Stimulated activated CD4-positive, alpha-beta T cell treated with anti-CD3 and anti-CD28 coated beads, Interleukin-2, amount 100 ng/mL, for 48 hours (primary cell): ENCODE data around the gene CDH26.
"Not testable (repeated sequence)": the region's sequence is repeated elsewhere in the genome, so short reads cannot be mapped to it uniquely, and the experiment has no call there.

Experiments
- DNase-seq, 2 donors: peaks; one replicate each; pipeline ENCODE4 v3.0.0-alpha.2; 2020

Gene CDH26

GRCh38 chr20:59942245-59942644 is 16.0 kb upstream of the CDH26 start:
- no peak for DNase-seq

DNA sequence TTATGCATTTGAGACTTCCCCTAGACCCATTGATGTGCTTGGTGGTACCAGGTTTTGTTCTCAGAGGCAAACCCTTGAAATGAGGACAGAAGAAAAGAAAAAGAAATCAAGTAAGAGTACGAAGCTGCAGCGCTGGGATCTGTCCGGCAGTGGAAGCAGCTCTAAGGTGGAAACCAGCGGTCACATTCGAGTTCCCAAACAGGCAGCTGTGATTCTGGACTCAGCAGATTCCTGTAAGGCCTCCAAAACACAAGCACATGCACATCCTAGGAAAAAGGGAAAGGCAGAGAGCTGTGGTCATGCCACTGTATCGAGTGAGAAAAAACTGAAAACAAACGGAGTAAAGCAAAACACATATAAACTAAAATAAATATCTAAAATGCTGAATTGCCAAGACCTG is 13.5 kb upstream of the CDH26 start:
- DNase-seq, result no peak

- DNase-seq, result no peak
Measured at GRCh38 chr20:59945175-59945574, 13.0 kb upstream of the CDH26 start.

GRCh38 chr20:59945731-59946130 is 12.5 kb upstream of the CDH26 start:
- no peak for DNase-seq

- no peak for DNase-seq
Measured at GRCh38 chr20:59947376-59947775, 10.8 kb upstream of the CDH26 start.

DNA sequence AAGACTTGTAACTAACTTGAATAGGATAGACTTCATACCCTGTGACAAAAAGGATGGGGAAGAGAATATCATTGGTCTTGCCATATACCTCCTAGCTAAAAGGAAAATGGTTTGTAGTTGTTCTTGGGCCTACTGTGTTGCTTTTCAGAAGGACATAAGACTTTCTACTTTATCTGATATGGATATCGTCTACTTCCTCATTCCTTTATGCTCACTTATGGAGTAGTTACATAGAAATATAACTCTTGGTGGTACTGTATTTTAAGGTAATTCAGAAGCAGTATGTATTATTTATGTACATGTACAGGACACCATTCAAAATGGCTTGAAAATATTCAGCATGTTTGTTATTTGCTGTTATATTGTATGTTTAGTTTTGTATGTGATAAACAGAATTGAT is 10.0 kb upstream of the CDH26 start:
- DNase-seq, result no peak

DNA sequence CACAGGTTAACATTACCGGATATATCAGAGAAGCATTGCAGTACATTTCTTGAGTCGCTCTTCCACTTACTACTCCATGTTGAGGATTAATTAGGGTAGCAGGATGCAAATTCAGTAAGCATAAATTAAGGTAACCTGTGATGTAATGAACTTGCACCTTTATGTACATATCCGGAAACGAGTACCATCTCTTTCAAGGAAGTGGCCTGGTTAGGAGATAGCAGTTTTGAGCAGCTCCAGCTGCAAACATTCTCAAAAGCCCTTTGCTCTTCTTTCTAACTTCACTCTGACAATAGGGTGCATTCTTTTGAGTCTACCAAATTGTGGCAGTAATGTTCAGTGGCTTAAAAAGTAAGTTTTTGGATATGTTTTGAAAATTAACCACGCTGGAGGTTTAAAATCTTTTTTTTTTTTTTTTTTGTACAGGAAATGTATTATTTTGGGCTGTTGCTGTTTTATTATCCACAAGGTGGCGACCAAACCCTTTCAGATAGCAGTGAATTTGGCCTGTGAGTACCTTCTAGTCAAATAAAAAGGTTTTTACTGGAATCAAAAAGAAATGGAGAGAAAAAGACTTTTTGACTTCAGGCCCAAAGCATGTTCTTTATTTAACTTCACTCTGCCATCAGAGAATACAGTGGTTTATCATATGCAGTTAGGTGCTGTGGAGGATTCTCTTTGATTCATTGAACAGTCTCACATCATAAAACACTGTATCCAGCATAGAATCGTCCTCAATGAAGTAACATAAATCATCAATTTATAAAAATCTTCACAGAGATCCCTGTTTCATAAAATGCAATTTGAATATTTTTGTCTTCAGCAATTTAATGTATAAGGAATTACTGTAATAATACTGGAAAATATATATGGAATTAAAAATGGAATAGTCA is 9.1 kb upstream of the CDH26 start:
- no peak for DNase-seq

- DNase-seq, result no peak
Measured at GRCh38 chr20:59949911-59950310, 8.3 kb upstream of the CDH26 start.

GRCh38 chr20:59954718-59955117 is 3.5 kb upstream of the CDH26 start:
- no peak for DNase-seq

DNA sequence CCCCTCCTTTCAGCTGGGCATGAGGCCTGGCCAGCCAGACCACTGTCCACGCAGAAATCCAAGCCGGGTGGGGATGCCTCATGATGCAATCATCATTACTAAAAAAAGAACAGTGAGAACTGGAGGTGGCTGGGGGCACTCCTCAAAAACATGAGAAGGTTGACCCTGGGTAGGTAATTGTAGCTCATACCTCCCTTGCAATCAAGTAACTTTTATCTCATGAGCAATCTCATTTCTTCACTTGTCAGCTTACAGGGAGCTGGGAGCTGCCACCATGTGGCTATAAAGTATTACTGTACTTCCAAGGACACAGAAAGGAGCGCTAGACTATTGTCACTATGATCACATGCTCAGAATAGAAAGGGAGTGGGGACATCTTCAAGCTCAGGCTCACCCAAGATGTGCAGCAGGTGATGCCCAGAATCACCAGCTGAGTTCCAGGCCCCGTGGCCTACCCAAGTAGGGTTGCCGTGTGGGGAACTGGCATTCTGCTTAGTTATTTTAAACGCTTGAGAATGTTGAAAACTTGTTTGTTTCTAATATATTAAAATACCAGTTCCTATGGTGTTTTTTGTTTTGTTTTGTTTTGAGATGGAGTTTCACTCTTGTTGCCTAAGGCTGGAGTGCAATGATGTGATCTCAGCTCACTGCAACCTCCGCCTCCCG is 3.0 kb upstream of the CDH26 start:
- no peak for DNase-seq

DNA sequence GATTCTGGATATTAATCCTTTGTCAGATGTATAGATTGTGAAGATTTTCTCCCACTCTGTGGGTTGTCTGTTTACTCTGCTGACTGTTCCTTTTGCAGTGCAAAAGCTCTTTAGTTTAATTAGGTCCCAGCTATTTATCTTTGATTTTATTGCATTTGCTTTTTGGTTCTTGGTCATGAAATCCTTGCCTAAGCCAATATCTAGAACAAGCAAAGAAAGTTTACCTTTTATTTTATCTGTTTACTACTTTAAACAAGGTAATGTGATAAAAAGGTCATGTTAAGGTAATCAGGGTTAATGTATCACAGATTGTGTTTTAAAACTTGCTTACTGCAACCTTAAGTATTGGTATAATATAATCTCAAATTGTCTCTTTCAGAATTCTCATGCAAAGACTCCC is 655 bp upstream of the CDH26 start:
- not testable (repeated sequence) for DNase-seq

- no peak for DNase-seq
Measured at GRCh38 chr20:59958626-59959025, 403 bp downstream of the CDH26 start.

DNA sequence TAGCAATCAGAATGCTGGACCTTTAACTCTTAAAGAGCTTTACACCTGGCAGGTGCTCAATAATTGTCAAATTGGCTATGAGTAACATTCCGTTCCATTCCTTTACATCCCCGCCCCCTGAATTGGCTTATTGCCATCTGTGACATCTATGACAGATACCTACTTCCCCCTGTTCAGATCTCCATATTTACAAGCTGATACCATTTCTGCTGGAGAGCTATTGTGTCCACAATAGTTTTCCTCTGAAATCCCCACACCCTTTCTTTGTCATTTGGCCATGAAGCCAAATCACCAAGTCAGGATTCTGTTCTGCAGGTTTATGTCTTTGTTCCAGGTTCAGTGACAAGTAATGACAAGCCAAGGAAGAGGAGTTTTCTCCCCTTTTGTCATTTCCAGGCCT is 3.2 kb downstream of the CDH26 start:
- DNase-seq, result no peak

DNA sequence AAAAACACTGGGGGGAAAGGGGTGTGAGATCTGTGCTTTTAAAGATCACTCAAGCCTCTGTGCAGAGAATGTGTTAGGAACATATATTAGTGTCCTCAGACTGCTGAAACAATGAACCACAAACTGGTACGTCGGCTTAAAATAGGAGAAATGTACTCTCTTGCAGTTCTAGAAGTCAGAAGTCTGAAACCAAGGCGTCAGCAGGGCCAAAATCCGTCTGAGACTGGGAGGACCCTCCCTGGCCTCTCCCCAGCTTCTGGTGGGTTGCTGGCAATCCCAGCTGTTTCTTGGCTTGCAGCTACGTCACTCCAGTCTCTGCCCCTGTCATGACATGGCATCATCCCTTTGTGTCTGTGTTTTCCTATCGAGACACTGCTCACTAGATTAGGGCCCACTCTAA is 3.9 kb downstream of the CDH26 start:
- no peak for DNase-seq

DNA sequence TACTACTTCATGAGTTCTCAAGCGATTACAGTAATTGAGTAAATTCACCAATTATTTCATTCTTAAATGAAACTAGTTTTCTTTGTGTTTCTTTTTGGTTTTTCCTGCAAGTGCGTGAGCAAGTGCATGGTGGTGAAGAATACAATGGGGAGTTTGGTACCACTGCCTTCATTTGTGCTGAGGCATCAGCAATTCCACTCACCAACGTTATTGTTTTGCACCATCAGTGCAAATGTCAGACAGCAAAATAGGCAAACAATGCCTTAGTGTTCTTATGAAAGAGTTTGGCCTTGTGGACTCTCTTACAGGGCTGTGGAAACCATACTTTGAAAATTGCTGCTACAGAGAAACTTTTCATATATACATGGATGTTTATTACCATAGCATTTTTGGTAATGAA is 8.2 kb downstream of the CDH26 start:
- no peak for DNase-seq

- DNase-seq, result no peak
Measured at GRCh38 chr20:59971428-59971827, 13.2 kb downstream of the CDH26 start.

- DNase-seq, result no peak
Measured at GRCh38 chr20:59972037-59972801, 14.0 kb downstream of the CDH26 start.

DNA sequence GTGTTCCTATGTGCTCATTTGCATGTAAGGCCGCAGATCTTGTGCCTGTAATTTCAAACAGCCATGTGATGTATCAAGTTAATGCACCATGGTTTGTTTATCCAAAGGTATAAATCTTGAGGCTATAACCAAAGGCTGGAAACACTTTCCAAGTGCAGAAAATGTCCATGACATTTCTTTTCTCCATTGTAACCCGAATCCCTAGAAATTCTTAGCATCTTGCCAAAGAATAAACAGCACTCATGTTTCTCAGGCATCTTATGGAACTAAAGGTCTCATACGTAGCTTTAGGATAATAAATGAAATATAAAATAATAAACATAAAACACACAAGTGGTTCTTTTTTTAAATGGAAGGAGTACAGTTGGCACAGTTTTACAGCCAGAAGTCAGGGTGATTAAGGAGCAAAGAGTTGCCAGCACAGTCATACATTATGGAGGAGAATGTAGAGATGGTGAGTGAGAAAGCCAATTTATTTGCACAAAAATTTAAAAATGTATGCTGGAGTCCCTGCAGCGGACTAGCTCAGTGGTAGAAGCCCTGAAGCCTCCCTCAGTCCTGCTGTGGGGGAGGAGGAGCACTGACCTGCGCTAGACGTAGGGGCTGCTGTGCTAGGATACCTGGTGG is 18.0 kb downstream of the CDH26 start:
- DNase-seq, result no peak

DNA sequence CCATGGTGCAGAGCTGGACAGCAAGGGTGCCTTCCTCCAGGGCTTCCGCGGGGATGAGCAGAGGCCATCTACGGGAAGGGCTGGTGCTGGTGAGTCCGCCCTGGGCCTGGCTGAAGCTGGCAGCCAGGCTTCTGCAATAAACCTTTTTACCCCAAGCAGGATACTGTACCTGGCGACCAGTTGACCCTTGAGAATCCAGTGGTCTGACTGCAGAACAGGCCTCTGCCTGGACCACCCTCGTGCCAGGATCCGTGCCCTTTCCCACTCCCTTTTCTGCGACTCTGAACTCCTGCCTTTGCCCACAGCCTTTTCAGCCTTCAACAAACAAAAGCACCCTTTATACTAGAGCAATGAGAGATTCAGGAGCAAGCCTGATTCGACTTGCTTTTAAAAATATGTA is 18.9 kb downstream of the CDH26 start:
- DNase-seq, result no peak

- DNase-seq, result no peak
Measured at GRCh38 chr20:59983076-59983475, 24.9 kb downstream of the CDH26 start.

- no peak for DNase-seq
Measured at GRCh38 chr20:59984541-59984940, 26.3 kb downstream of the CDH26 start.

- no peak for DNase-seq
Measured at GRCh38 chr20:59985164-59985563, 26.9 kb downstream of the CDH26 start.

DNA sequence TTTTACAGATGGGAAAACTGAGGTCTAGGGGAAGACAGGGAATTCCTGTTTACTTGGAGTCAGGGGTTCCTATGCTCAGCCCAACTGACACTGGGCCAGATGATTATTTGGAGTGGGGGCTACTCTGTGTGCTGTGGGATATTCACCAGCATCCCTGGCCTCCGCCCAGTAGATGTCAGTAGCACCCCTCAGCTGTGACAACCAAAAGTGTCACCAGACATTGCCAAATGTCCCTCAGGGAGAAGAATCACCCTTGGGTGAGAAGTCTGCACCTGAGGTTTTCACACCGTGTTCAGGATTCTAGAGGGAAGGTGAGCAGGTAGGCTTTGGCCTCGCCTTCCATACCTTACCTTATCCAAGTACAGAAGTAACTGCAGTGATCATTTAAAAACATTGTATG is 27.6 kb downstream of the CDH26 start:
- DNase-seq, result no peak
